NB4 (cell line): ENCODE results near the gene CES2.
"Not testable (repeated sequence)": the region's sequence is repeated elsewhere in the genome, so short reads cannot be mapped to it uniquely, and the experiment has no call there.

Experiments used
- CTCF ChIP-seq: IDR thresholded peaks from one replicate; pipeline ENCODE4 v1.5.1; 2012; ENCODE audit warnings: low read depth, low read length
- POLR2A ChIP-seq: IDR thresholded peaks from 2 replicates; pipeline ENCODE4 v1.6.1; 2011; ENCODE audit warnings: mild to moderate bottlenecking; ENCODE audit not compliant: insufficient read length; ENCODE audit errors: extremely low read depth

DNA sequence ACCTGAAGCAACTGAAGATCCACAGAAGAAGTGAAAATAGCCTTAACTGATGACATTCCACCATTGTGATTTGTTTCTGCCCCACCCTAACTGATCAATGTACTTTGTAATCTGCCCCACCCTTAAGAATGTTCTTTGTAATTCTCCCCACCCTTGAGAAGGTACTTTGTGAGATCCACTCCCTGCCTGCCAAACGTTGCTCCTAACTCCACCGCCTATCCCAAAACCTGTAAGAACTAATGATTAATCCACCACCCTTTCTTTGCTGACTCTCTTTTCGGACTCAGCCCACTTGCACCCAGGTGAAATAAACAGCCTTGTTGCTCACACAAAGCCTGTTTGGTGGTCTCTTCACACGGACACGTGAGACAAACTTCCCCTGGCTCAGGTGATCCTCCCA is 38.6 kb upstream of the CES2 start:
- TF ChIP-seq CTCF, POLR2A: not testable (repeated sequence)
